ENCODE results near the gene NUP98. TPM values are rescaled to one million over a fixed set of nuclear protein-coding genes. Genes with fewer than 3 reads are reported as not detected.

Gene NUP98
- total RNA-seq, 1 experiment from 2014 or later = 82.4 TPM

DNA sequence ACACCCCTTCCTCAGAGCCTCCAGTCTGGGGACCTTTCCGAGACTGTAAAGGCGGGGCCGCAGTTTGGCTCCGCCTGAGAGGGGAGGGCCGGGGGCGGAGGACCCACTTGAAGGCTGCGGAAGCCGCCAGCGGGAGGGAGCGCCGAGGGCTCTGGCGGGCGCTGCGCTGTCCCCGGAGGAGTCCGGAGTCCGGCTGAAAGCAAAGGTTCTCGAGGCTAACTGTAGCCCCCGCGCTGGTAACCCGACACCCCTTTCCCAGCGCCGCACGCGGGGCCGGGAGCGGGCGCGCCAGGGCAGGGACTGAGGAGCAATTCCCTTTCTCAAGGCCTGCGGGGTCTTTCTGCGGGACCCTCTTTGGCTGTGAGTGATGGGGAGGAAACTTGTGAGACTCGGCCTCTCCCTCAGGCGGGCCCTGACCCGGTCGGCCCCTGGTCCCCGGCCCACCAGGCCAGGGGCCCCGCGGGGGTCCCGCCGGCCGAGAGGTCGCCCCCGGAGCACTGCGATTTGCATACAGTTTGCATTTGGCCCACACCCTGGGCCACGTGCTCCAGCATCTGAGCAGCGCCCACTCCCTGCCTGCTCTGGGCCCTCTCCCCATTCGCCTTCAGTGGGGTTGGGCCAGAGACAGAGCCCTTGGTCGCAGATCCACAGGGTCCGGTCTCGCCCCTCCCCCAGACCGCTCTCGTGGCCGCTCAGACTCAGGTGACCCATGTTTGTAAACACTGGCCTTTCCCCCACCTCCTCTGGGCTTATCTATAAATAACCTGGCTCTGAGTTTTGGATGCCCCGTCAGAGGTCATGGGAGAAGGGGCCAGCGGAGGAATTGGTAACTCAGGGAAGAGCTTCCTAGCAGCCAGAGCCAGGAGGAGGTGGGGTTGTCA, 155.0 kb downstream of the NUP98 start:
- peak; percentile 74 for DNase-seq (ENCODE audit: low spot score)
- H3K9me3 ChIP-seq (ENCODE audit: low read depth, low read length, poor library complexity, severe bottlenecking) = no peaks in the 10 kb centered on the region
- BruUV-seq (replicated peaks) = no TSS peak
- H3K4me1 ChIP-seq (ENCODE audit: insufficient read depth, low read length, poor library complexity, severe bottlenecking) = no peaks in the 10 kb centered on the region
- H3K4me3 ChIP-seq (ENCODE audit: low read depth, low read length, poor library complexity, severe bottlenecking) = peak overlapping the region; percentile 41
- ChIA-PET CTCF (no interaction called here), POLR2A (ENCODE audit: low non-redundant PET) (no interaction called here)
- H3K36me3 ChIP-seq (ENCODE audit: insufficient read depth, low read length, poor library complexity, severe bottlenecking) = no peaks in the 10 kb centered on the region
- no peak overlapping the region for H3K27ac ChIP-seq (ENCODE audit: low read depth, low read length, poor library complexity, severe bottlenecking)
- H3K27me3 ChIP-seq (replicated peaks; ENCODE audit: insufficient read depth, low read depth, low read length, poor library complexity) = peaks cover 3% of the 10 kb centered on the region
- no peak for TF ChIP-seq EZH2 (IDR thresholded peaks at IDR 0.05; ENCODE audit: borderline replicate concordance, low read depth, low read length, poor library complexity, severe bottlenecking)
- TF ChIP-seq, protein P1, sequence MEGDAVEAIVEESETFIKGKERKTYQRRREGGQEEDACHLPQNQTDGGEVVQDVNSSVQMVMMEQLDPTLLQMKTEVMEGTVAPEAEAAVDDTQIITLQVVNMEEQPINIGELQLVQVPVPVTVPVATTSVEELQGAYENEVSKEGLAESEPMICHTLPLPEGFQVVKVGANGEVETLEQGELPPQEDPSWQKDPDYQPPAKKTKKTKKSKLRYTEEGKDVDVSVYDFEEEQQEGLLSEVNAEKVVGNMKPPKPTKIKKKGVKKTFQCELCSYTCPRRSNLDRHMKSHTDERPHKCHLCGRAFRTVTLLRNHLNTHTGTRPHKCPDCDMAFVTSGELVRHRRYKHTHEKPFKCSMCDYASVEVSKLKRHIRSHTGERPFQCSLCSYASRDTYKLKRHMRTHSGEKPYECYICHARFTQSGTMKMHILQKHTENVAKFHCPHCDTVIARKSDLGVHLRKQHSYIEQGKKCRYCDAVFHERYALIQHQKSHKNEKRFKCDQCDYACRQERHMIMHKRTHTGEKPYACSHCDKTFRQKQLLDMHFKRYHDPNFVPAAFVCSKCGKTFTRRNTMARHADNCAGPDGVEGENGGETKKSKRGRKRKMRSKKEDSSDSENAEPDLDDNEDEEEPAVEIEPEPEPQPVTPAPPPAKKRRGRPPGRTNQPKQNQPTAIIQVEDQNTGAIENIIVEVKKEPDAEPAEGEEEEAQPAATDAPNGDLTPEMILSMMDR (conservative IDR thresholded peaks at IDR 0.05; ENCODE audit: low read depth, low read length) = no peak
- intact Hi-C loops (cut with micrococcal nuclease; ENCODE audit: unreplicated experiment) = no loop called here

DNA sequence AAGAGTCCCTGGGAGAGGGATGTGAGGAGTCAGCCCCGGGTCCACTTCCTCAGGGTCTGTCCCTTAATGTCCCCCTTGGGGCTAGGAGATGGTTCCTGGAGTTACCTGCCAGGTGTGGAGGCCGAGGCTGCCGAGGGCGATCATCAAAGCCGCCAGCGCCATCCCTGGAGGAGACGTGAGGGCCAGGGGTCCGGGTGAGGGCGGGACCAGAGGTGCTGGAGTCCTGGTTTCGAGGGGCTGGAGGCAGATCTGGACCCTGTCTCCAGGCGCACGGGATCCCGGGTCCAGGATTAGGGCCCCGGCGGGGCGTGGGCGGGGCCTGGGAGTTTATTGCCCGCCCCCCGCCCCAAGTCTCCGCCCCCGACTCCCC, 155.7 kb downstream of the NUP98 start, which contains the start of gene ART5:
TSS of gene ART5 (minus strand) at position 292 of the 370 bp plus-strand sequence. CDS start at position 162, 130 bp downstream.
- Histone ChIP-seq H3K27me3 (replicated peaks; ENCODE audit: insufficient read depth, low read depth, low read length, poor library complexity) (peaks cover 2% of the 10 kb centered on the region), H3K9me3 (ENCODE audit: low read depth, low read length, poor library complexity, severe bottlenecking) (no peaks in the 10 kb centered on the region), H3K4me3 (ENCODE audit: low read depth, low read length, poor library complexity, severe bottlenecking) (peak within 1 kb of the TSS; percentile 41), H3K36me3 (ENCODE audit: insufficient read depth, low read length, poor library complexity, severe bottlenecking) (no peaks in the 10 kb centered on the region), H3K4me1 (ENCODE audit: insufficient read depth, low read length, poor library complexity, severe bottlenecking) (no peaks in the 10 kb centered on the region), H3K27ac (ENCODE audit: low read depth, low read length, poor library complexity, severe bottlenecking) (no peak within 1 kb of the TSS)
- ChIA-PET POLR2A (ENCODE audit: low non-redundant PET) (no interaction called here), CTCF (no interaction called here)
- no peak for DNase-seq (ENCODE audit: low spot score)
- TF ChIP-seq EZH2 (IDR thresholded peaks at IDR 0.05; ENCODE audit: borderline replicate concordance, low read depth, low read length, poor library complexity, severe bottlenecking) = no peak
- TF ChIP-seq, protein P1 (conservative IDR thresholded peaks at IDR 0.05; ENCODE audit: low read depth, low read length) = no peak
- no TSS peak for BruUV-seq (replicated peaks)
- intact Hi-C loops (cut with micrococcal nuclease; ENCODE audit: unreplicated experiment) = no loop called here

DNA sequence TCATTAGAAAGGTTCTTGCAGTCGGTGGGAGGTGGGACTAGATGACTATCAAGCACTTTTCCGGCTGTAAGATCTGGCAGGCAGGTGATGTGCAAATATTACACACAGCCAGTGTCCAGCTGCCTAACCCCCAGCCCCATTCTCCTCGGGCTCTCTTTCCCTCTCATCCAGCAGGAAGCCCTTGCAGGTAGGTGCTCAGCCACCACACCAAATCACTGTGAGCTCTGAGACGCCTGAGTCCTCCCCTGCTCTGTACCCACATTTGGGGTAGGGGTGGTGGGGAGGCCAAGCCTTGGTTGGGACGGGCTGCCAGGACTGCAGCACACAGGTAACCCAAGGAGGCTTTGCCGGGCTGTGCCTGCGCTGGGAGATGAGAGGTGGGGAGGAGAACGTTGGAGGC, 156.2 kb downstream of the NUP98 start:
- BruUV-seq (replicated peaks) = no TSS peak
- CTCF ChIA-PET = no interaction called here
- intact Hi-C loops (cut with micrococcal nuclease; ENCODE audit: unreplicated experiment) = no loop called here
- H3K9me3 ChIP-seq (ENCODE audit: low read depth, low read length, poor library complexity, severe bottlenecking) = no peaks in the 10 kb centered on the region
- DNase-seq (ENCODE audit: low spot score) = no peak
- no peaks in the 10 kb centered on the region for H3K36me3 ChIP-seq (ENCODE audit: insufficient read depth, low read length, poor library complexity, severe bottlenecking)
- no peaks in the 10 kb centered on the region for H3K27me3 ChIP-seq (replicated peaks; ENCODE audit: insufficient read depth, low read depth, low read length, poor library complexity)
- TF ChIP-seq EZH2 (IDR thresholded peaks at IDR 0.05; ENCODE audit: borderline replicate concordance, low read depth, low read length, poor library complexity, severe bottlenecking) = no peak
- TF ChIP-seq, protein P1 (conservative IDR thresholded peaks at IDR 0.05; ENCODE audit: low read depth, low read length) = no peak
- no peak overlapping the region for H3K4me3 ChIP-seq (ENCODE audit: low read depth, low read length, poor library complexity, severe bottlenecking)
- POLR2A ChIA-PET (ENCODE audit: low non-redundant PET) = no interaction called here
- H3K27ac ChIP-seq (ENCODE audit: low read depth, low read length, poor library complexity, severe bottlenecking) = no peak overlapping the region
- H3K4me1 ChIP-seq (ENCODE audit: insufficient read depth, low read length, poor library complexity, severe bottlenecking) = no peaks in the 10 kb centered on the region

All from A673 (cell line).